Femur (tissue), 1 donor: ENCODE results near the gene RCCD1.

Source experiments
- DNase-seq: peaks from one replicate; pipeline ENCODE4 v3.0.0-alpha.2; 2017

Gene RCCD1

GRCh38 chr15:90968434-90968833, 13.8 kb downstream of the RCCD1 start:
- no peak for DNase-seq

GRCh38 chr15:90970274-90970673, 15.6 kb downstream of the RCCD1 start:
- DNase-seq = no peak

- no peak for DNase-seq
Observed at GRCh38 chr15:90972133-90972532, 17.4 kb downstream of the RCCD1 start.

GRCh38 chr15:90974216-90974615, 19.5 kb downstream of the RCCD1 start:
- no peak for DNase-seq

GRCh38 chr15:90979582-90979981, 24.9 kb downstream of the RCCD1 start:
- no peak for DNase-seq

GRCh38 chr15:90981681-90982080, 27.0 kb downstream of the RCCD1 start:
- no peak for DNase-seq

GRCh38 chr15:90982135-90982534, 27.5 kb downstream of the RCCD1 start:
- DNase-seq = no peak

GRCh38 chr15:90986790-90987507, 32.3 kb downstream of the RCCD1 start:
- no peak for DNase-seq

GRCh38 chr15:90987561-90988141, 33.0 kb downstream of the RCCD1 start:
- DNase-seq = no peak

GRCh38 chr15:90988296-90988695, 33.6 kb downstream of the RCCD1 start:
- no peak for DNase-seq

GRCh38 chr15:90989040-90989768, 34.5 kb downstream of the RCCD1 start:
- DNase-seq = no peak

GRCh38 chr15:90990446-90990845, 35.8 kb downstream of the RCCD1 start:
- DNase-seq = no peak

GRCh38 chr15:90991587-90992285, 37.1 kb downstream of the RCCD1 start:
- no peak for DNase-seq

GRCh38 chr15:90994059-90994416, 39.4 kb downstream of the RCCD1 start:
- DNase-seq = no peak

- peak; percentile 99 for DNase-seq
Observed at GRCh38 chr15:90994417-90995311, 40.0 kb downstream of the RCCD1 start, which contains the start of gene PRC1. Gene PRC1, minus strand, starts transcription at chr15:90994535. Its CDS starts 118 bp downstream, at chr15:90994417.

- DNase-seq = no peak
Observed at GRCh38 chr15:90998737-90999136, 44.1 kb downstream of the RCCD1 start.

- no peak for DNase-seq
Observed at GRCh38 chr15:91001209-91001608, 46.5 kb downstream of the RCCD1 start.

- no peak for DNase-seq
Observed at GRCh38 chr15:91007266-91007665, 52.6 kb downstream of the RCCD1 start.
